AG09309 (cell line): ENCODE data around the gene ZNF460.

Experiments used
- DNase-seq: peaks from one replicate; pipeline ENCODE4 v3.0.0-alpha.2; 2010; ENCODE audit warnings: low read depth
- H3K4me3 ChIP-seq: 2 replicates; pipeline ENCODE4 v1.5.1; 2011; ENCODE audit warnings: mild to moderate bottlenecking, low read depth, low read length, moderate library complexity; ENCODE audit not compliant: control insufficient read depth
- TF ChIP-seq, protein P1 (sequence below): IDR thresholded peaks from 2 replicates; pipeline ENCODE4 v1.5.1; 2011; ENCODE audit warnings: mild to moderate bottlenecking, low read depth, low read length, inconsistent platforms; ENCODE audit not compliant: insufficient read depth, control insufficient read depth; ENCODE audit errors: missing control alignments

The ZNF460 gene

GRCh38 chr19:57327993-57328392 lies 47.7 kb downstream of the ZNF460 start:
- H3K4me3 ChIP-seq = no peak overlapping the region
- TF ChIP-seq, protein P1, sequence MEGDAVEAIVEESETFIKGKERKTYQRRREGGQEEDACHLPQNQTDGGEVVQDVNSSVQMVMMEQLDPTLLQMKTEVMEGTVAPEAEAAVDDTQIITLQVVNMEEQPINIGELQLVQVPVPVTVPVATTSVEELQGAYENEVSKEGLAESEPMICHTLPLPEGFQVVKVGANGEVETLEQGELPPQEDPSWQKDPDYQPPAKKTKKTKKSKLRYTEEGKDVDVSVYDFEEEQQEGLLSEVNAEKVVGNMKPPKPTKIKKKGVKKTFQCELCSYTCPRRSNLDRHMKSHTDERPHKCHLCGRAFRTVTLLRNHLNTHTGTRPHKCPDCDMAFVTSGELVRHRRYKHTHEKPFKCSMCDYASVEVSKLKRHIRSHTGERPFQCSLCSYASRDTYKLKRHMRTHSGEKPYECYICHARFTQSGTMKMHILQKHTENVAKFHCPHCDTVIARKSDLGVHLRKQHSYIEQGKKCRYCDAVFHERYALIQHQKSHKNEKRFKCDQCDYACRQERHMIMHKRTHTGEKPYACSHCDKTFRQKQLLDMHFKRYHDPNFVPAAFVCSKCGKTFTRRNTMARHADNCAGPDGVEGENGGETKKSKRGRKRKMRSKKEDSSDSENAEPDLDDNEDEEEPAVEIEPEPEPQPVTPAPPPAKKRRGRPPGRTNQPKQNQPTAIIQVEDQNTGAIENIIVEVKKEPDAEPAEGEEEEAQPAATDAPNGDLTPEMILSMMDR = no peak
- no peak for DNase-seq

DNA sequence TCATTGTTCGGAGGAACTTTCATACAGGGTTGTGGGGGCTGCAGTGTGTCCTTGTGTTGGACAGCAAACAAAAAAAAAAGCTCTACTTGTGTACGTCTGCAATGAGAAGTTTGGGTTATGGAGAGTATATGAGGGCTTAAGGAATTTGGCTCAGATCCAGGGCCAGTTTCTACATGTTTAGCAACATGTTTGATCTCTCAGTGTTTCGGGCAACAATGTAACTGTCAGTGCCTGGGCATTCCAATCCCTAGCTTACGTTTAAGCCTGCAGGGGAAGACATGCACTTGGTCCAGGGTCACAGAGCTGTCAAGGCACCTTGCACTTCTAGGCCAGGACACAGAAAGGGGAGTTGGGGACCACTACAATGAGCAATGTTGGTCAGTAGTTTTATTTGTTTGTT lies 53.9 kb downstream of the ZNF460 start:
- TF ChIP-seq, protein P1 = no peak
- no peak for DNase-seq
- H3K4me3 ChIP-seq = no peak overlapping the region

GRCh38 chr19:57338877-57339276 lies 58.6 kb downstream of the ZNF460 start:
- no peak for DNase-seq
- TF ChIP-seq, protein P1 = no peak
- no peak overlapping the region for H3K4me3 ChIP-seq

GRCh38 chr19:57342582-57342981 lies 62.3 kb downstream of the ZNF460 start:
- TF ChIP-seq, protein P1 = no peak
- H3K4me3 ChIP-seq = no peak overlapping the region

More at GRCh38 chr19:57342582-57342981, 62.3 kb downstream of the ZNF460 start:
- DNase-seq = no peak
